ENCODE results near the gene RAPGEF3.

RAPGEF3 gene

GRCh38 chr12:47776471-47777143 lies 17.9 kb upstream of the RAPGEF3 start:
- DNase-seq = no peak

GRCh38 chr12:47775100-47775911 lies 16.6 kb upstream of the RAPGEF3 start:
- DNase-seq = no peak

GRCh38 chr12:47774663-47775062 lies 16.0 kb upstream of the RAPGEF3 start:
- DNase-seq = no peak

- DNase-seq = no peak
Measured at GRCh38 chr12:47773858-47774580, 15.3 kb upstream of the RAPGEF3 start.

GRCh38 chr12:47773062-47773857 lies 14.6 kb upstream of the RAPGEF3 start, which contains the start of gene SLC48A1:
Gene SLC48A1 (plus strand): TSS chr12:47773238. CDS start chr12:47773305, 67 bp downstream.
- peak; percentile 87 for DNase-seq

- DNase-seq = no peak
Measured at GRCh38 chr12:47772738-47773061, 14.0 kb upstream of the RAPGEF3 start.

GRCh38 chr12:47772094-47772660 lies 13.5 kb upstream of the RAPGEF3 start:
- no peak for DNase-seq

GRCh38 chr12:47771304-47771703 lies 12.6 kb upstream of the RAPGEF3 start:
- DNase-seq = no peak

- no peak for DNase-seq
Measured at GRCh38 chr12:47770086-47770726, 11.5 kb upstream of the RAPGEF3 start.

- no peak for DNase-seq
Measured at GRCh38 chr12:47769234-47770085, 10.8 kb upstream of the RAPGEF3 start.

- no peak for DNase-seq
Measured at GRCh38 chr12:47768323-47768811, 9.7 kb upstream of the RAPGEF3 start.

GRCh38 chr12:47767216-47767724 lies 8.6 kb upstream of the RAPGEF3 start:
- DNase-seq = peak; percentile 77

- DNase-seq = no peak
Measured at GRCh38 chr12:47766502-47767215, 8.0 kb upstream of the RAPGEF3 start.

- DNase-seq = no peak
Measured at GRCh38 chr12:47763481-47764346, 5.0 kb upstream of the RAPGEF3 start.

- no peak for DNase-seq
Measured at GRCh38 chr12:47762850-47763465, 4.3 kb upstream of the RAPGEF3 start.

GRCh38 chr12:47758584-47758833 lies 171 bp downstream of the RAPGEF3 start:
- no peak for DNase-seq

- no peak for DNase-seq
Measured at GRCh38 chr12:47757840-47758583, 668 bp downstream of the RAPGEF3 start.

- no peak for DNase-seq
Measured at GRCh38 chr12:47757364-47757839, 1.3 kb downstream of the RAPGEF3 start.
